CD4-positive, alpha-beta T cell treated with Interleukin-12 subunit alpha and Interleukin-12 subunit beta, for 1 hour (primary cell): ENCODE data around the gene GLRX5.

Experiments
- DNase-seq: peaks from one replicate; pipeline ENCODE4 v3.0.0-alpha.2; 2020

Gene GLRX5

GRCh38 chr14:95537298-95538089 lies 2.6 kb downstream of the GLRX5 start:
- DNase-seq: no peak

GRCh38 chr14:95538801-95539509 lies 4.1 kb downstream of the GLRX5 start:
- no peak for DNase-seq

- no peak for DNase-seq
These were observed 5.5 kb downstream of the GLRX5 start for GRCh38 chr14:95540236-95540855.

GRCh38 chr14:95541346-95541745 lies 6.5 kb downstream of the GLRX5 start:
- no peak for DNase-seq

GRCh38 chr14:95541932-95542930 lies 7.4 kb downstream of the GLRX5 start:
- no peak for DNase-seq

GRCh38 chr14:95543021-95543420 lies 8.2 kb downstream of the GLRX5 start:
- no peak for DNase-seq

- no peak for DNase-seq
These were observed 9.7 kb downstream of the GLRX5 start for GRCh38 chr14:95544588-95544987.

GRCh38 chr14:95545515-95546168 lies 10.8 kb downstream of the GLRX5 start:
- DNase-seq: no peak

GRCh38 chr14:95547272-95547625 lies 12.4 kb downstream of the GLRX5 start:
- DNase-seq: no peak

GRCh38 chr14:95547626-95548327 lies 12.9 kb downstream of the GLRX5 start:
- no peak for DNase-seq

GRCh38 chr14:95548328-95548929 lies 13.6 kb downstream of the GLRX5 start:
- no peak for DNase-seq

- no peak for DNase-seq
These were observed 15.1 kb downstream of the GLRX5 start for GRCh38 chr14:95549656-95550585.

GRCh38 chr14:95551435-95551834 lies 16.6 kb downstream of the GLRX5 start:
- DNase-seq: no peak

- DNase-seq: no peak
These were observed 18.3 kb downstream of the GLRX5 start for GRCh38 chr14:95553141-95553540.

GRCh38 chr14:95555053-95555452 lies 20.2 kb downstream of the GLRX5 start:
- DNase-seq: no peak

GRCh38 chr14:95557291-95557690 lies 22.4 kb downstream of the GLRX5 start:
- no peak for DNase-seq

GRCh38 chr14:95557832-95558231 lies 23.0 kb downstream of the GLRX5 start:
- no peak for DNase-seq

GRCh38 chr14:95559203-95559602 lies 24.4 kb downstream of the GLRX5 start:
- DNase-seq: no peak

GRCh38 chr14:95561001-95561412 lies 26.2 kb downstream of the GLRX5 start:
- peak; percentile 79 for DNase-seq
